Type B pancreatic cell (in vitro differentiated cells): ENCODE results near the gene ZNF322. TPM values are rescaled to one million over a fixed set of nuclear protein-coding genes. Genes with fewer than 3 reads are reported as not detected.
A peak's percentile ranks its signal among the peaks of the same experiment; 100 is the strongest.

Experiments used
- DNase-seq: peaks from one replicate; pipeline ENCODE4 v3.0.0; 2021; ENCODE audit warnings: mixed read lengths; ENCODE audit not compliant: unreplicated experiment; ENCODE audit errors: extremely low spot score
- H3K27ac Mint-ChIP-seq: 2 replicates; pipeline ENCODE4 v1.8.0; 2021; ENCODE audit warnings: mild to moderate bottlenecking, mixed read lengths
- H3K27me3 Mint-ChIP-seq: 2 replicates; pipeline ENCODE4 v1.8.0; 2021; ENCODE audit warnings: mixed read lengths
- H3K36me3 Mint-ChIP-seq: 2 replicates; pipeline ENCODE4 v1.8.0; 2021; ENCODE audit warnings: mixed read lengths
- H3K4me1 Mint-ChIP-seq: one replicate; pipeline ENCODE4 v1.8.0; 2021; ENCODE audit warnings: mixed read lengths; ENCODE audit not compliant: unreplicated experiment
- H3K4me3 Mint-ChIP-seq: 2 replicates; pipeline ENCODE4 v1.8.0; 2021; ENCODE audit warnings: mild to moderate bottlenecking, mixed read lengths
- H3K9me3 Mint-ChIP-seq: 2 replicates; pipeline ENCODE4 v1.8.0; 2021; ENCODE audit warnings: mixed read lengths
- CTCF ChIP-seq: fragments of 200-600 bp; sonication (generic); conservative IDR thresholded peaks from 2 replicates; pipeline ENCODE4 v1.5.0; 2021; ENCODE audit warnings: antibody characterized with exemption, mild to moderate bottlenecking
- total RNA-seq: library from RNA; stranded (reverse); gene quantifications from 2 replicates; pipeline ENCODE4 v1.2.1, GENCODE V29; 2021; ENCODE audit warnings: low replicate concordance

ZNF322 gene
- total RNA-seq, 1 donor from 2014 or later = 40.2 TPM

DNA sequence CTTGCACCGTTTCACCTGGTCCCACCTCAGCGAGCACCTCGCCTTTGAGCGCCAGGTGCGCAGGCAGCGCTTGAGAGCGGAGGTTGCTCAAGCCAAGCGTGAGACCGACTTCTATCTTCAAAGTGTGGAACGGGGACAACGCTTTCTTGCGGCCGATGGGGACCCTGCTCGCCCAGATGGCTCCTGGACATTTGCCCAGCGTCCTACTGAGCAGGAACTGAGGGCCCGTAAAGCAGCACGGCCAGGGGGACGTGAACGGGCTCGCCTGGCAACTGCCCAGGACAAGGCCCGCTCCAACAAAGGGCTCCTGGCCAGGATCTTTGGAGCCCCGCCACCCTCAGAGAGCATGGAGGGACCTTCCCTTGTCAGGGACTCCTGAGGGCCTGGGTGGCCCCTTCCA lies 61.3 kb downstream of the ZNF322 start:
- Mint-ChIP-seq H3K36me3 (no peaks in the 10 kb centered on the region), H3K27ac (peak overlapping the region; percentile 24), H3K4me1 (no peaks in the 10 kb centered on the region), H3K4me3 (no peak overlapping the region), H3K9me3 (no peaks in the 10 kb centered on the region), H3K27me3 (peaks cover 18% of the 10 kb centered on the region)
- no peak for DNase-seq
- TF ChIP-seq CTCF = no peak

DNA sequence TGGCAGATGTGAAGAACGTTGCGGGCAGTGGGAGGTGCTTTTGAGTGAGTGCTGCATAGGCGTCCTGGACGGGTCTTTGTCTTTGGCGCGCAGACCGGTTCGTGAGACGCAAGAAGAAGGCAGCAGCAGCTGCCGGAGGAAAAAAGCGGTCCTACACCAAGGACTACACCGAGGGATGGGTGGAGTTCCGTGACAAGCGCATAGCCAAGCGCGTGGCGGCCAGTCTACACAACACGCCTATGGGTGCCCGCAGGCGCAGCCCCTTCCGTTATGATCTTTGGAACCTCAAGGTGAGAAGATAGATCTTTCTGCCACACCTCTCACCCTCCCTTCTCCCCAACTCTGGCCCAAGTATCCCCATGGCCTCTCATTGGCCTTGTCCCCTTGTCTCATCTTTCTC lies 61.7 kb downstream of the ZNF322 start:
- no peaks in the 10 kb centered on the region for H3K36me3 Mint-ChIP-seq
- no peak for TF ChIP-seq CTCF
- no peak for DNase-seq
- no peaks in the 10 kb centered on the region for H3K4me1 Mint-ChIP-seq
- no peak overlapping the region for H3K4me3 Mint-ChIP-seq
- H3K9me3 Mint-ChIP-seq = no peaks in the 10 kb centered on the region
- peak overlapping the region; percentile 24 for H3K27ac Mint-ChIP-seq
- H3K27me3 Mint-ChIP-seq = peaks cover 22% of the 10 kb centered on the region

DNA sequence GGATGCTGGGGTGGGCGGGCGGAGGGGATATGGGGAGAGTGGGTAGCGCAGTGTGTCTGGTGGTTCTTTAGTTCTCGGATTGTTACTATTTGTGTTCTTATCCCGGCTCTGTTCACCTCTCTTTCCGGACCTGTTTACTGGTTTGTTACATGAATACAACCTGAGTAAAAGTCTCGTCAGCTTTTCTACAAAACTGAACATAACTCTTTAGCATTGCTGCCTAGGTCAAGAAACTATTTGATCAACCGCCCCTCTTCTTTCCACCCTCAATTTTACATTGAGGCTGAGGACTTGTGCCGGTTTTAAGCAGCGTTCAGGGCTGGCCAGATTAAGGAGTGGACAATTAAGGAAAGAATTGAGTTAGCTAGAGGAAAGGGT lies 62.2 kb downstream of the ZNF322 start:
- no peaks in the 10 kb centered on the region for H3K9me3 Mint-ChIP-seq
- H3K27ac Mint-ChIP-seq = no peak overlapping the region
- H3K4me3 Mint-ChIP-seq = no peak overlapping the region
- no peaks in the 10 kb centered on the region for H3K36me3 Mint-ChIP-seq
- H3K4me1 Mint-ChIP-seq = no peaks in the 10 kb centered on the region
- no peak for DNase-seq
- peaks cover 27% of the 10 kb centered on the region for H3K27me3 Mint-ChIP-seq
- no peak for TF ChIP-seq CTCF

DNA sequence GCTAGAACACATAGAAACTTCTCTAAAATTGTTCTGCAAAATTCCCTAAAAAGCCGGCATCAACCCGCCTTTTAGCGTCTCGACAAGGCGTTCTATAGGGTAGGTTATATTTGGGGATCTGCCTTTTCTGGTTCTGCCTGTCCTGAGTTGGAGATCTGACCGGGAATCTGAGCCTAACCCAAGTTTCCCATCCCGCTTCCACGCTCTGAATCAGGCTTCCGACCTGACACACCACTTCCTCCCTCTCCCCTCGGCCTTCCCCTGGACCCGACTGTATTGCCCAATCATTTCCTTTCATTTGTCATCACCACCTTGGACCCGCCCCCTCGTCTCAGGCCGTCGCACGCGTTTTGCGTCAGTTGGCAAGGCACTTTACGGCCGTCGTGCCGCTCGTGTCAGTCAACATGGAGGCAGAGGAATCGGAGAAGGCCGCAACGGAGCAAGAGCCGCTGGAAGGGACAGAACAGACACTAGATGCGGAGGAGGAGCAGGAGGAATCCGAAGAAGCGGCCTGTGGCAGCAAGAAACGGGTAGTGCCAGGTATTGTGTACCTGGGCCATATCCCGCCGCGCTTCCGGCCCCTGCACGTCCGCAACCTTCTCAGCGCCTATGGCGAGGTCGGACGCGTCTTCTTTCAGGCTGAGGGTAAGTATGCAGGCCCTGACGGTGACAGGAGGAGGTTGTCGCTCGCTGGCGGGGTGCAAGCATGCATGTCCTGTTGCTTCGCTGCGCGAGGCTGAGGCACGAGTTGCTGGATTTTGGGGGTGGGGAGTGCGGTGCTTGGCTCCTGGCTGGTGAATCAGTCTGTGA lies 62.8 kb downstream of the ZNF322 start, which contains the start of gene ABT1:
Gene ABT1, plus strand, starts transcription at position 375 of the 810 bp plus-strand sequence. Its CDS starts 30 bp downstream, at position 405.
- H3K27me3 Mint-ChIP-seq = peaks cover 33% of the 10 kb centered on the region
- peak; percentile 96 for DNase-seq
- no peak for TF ChIP-seq CTCF
- no peak within 1 kb of the TSS for H3K27ac Mint-ChIP-seq
- H3K9me3 Mint-ChIP-seq = no peaks in the 10 kb centered on the region
- no peak within 1 kb of the TSS for H3K4me3 Mint-ChIP-seq
- H3K36me3 Mint-ChIP-seq = no peaks in the 10 kb centered on the region
- H3K4me1 Mint-ChIP-seq = no peaks in the 10 kb centered on the region

- H3K4me1 Mint-ChIP-seq = no peaks in the 10 kb centered on the region
- H3K36me3 Mint-ChIP-seq = no peaks in the 10 kb centered on the region
- H3K27me3 Mint-ChIP-seq = peaks cover 43% of the 10 kb centered on the region
- TF ChIP-seq CTCF = peak; percentile 98
- H3K4me3 Mint-ChIP-seq = no peak overlapping the region
- H3K9me3 Mint-ChIP-seq = no peaks in the 10 kb centered on the region
- DNase-seq = peak; percentile 93
- H3K27ac Mint-ChIP-seq = no peak overlapping the region
Measured at GRCh38 chr6:26595669-26596269, 63.8 kb downstream of the ZNF322 start.
